HG03457 (cell line): ENCODE measurements around the gene SPACA6.

Experiments
- ATAC-seq: cut with Tn5 transposase; IDR thresholded peaks from one replicate; pipeline ENCODE4 v1.9.1; 2021; ENCODE audit warnings: moderate number of reproducible peaks; ENCODE audit not compliant: unreplicated experiment

SPACA6 gene

GRCh38 chr19:51703575-51704515, 10.7 kb downstream of the SPACA6 start:
- peak; percentile 71 for ATAC-seq

- ATAC-seq = no peak
These were observed 11.5 kb downstream of the SPACA6 start for GRCh38 chr19:51704626-51705025.

- no peak for ATAC-seq
These were observed 13.2 kb downstream of the SPACA6 start for GRCh38 chr19:51706296-51706695.

- no peak for ATAC-seq
These were observed 13.8 kb downstream of the SPACA6 start for GRCh38 chr19:51706885-51707284.

- ATAC-seq = no peak
These were observed 15.7 kb downstream of the SPACA6 start for GRCh38 chr19:51708811-51709210.

- no peak for ATAC-seq
These were observed 16.4 kb downstream of the SPACA6 start for GRCh38 chr19:51709575-51709974.

GRCh38 chr19:51710163-51710562, 17.0 kb downstream of the SPACA6 start:
- ATAC-seq = no peak

- no peak for ATAC-seq
These were observed 18.6 kb downstream of the SPACA6 start for GRCh38 chr19:51711702-51712101.

GRCh38 chr19:51712461-51713081, 19.4 kb downstream of the SPACA6 start:
- no peak for ATAC-seq

GRCh38 chr19:51713319-51714285, 20.5 kb downstream of the SPACA6 start:
- no peak for ATAC-seq

GRCh38 chr19:51714848-51715247, 21.7 kb downstream of the SPACA6 start:
- no peak for ATAC-seq

GRCh38 chr19:51715850-51716249, 22.7 kb downstream of the SPACA6 start:
- ATAC-seq = no peak

- ATAC-seq = no peak
These were observed 23.8 kb downstream of the SPACA6 start for GRCh38 chr19:51716925-51717324.

- ATAC-seq = no peak
These were observed 26.3 kb downstream of the SPACA6 start for GRCh38 chr19:51719251-51719988.

GRCh38 chr19:51721905-51722304, 28.8 kb downstream of the SPACA6 start:
- no peak for ATAC-seq

GRCh38 chr19:51722492-51722891, 29.4 kb downstream of the SPACA6 start:
- no peak for ATAC-seq

GRCh38 chr19:51724543-51724942, 31.4 kb downstream of the SPACA6 start:
- no peak for ATAC-seq

- ATAC-seq = no peak
These were observed 32.9 kb downstream of the SPACA6 start for GRCh38 chr19:51726049-51726448.

GRCh38 chr19:51727349-51727880, 34.3 kb downstream of the SPACA6 start:
- ATAC-seq = no peak

GRCh38 chr19:51729781-51730180, 36.7 kb downstream of the SPACA6 start:
- ATAC-seq = no peak
